Large intestine (tissue), 3 donors: Measurements from ENCODE around the gene IL25. TPM values are rescaled to one million over a fixed set of nuclear protein-coding genes. Genes with fewer than 3 reads are reported as not detected.

Experiments
- DNase-seq, 2 donors: peaks; one replicate each; pipeline versions ENCODE4 v3.0.0 to v3.0.0-alpha.2; 2013
- H3K27ac ChIP-seq: one replicate; pipeline ENCODE4 v1.5.1; 2013; ENCODE audit warnings: low read length
- H3K27me3 ChIP-seq: 2 replicates; pipeline ENCODE4 v1.6.1; 2013; ENCODE audit warnings: low read length; ENCODE audit not compliant: control insufficient read depth, insufficient read depth
- H3K36me3 ChIP-seq: 2 replicates; pipeline ENCODE4 v1.6.1; 2013; ENCODE audit warnings: low read length; ENCODE audit not compliant: control insufficient read depth, insufficient read depth
- H3K4me1 ChIP-seq: one replicate; pipeline ENCODE4 v1.6.1; 2013; ENCODE audit warnings: low read length; ENCODE audit not compliant: control insufficient read depth, insufficient read depth
- H3K4me3 ChIP-seq: one replicate; pipeline ENCODE4 v1.5.1; 2013; ENCODE audit warnings: low read length
- H3K9me3 ChIP-seq: one replicate; pipeline ENCODE4 v1.6.1; 2013; ENCODE audit warnings: mild to moderate bottlenecking, low read depth, low read length, moderate library complexity; ENCODE audit not compliant: control insufficient read depth
- WGBS: methylation state at CpG from one replicate; pipeline ENCODE4 v1.1.5; 2013; ENCODE audit warnings: low lambda C conversion rate; ENCODE audit not compliant: insufficient coverage; 5-methylcytosine and 5-hydroxymethylcytosine counted together
- polyA plus RNA-seq: library from polyadenylated mRNA; unstranded; fragments of 120-200 nt; gene quantifications from one replicate; pipeline ENCODE4 v1.2.1, GENCODE V29; 2013

IL25 gene
- polyA plus RNA-seq, 1 donor: not detected

GRCh38 chr14:23361763-23362162 lies 10.8 kb upstream of the IL25 start:
- Histone ChIP-seq H3K4me1 (peaks cover 9% of the 10 kb centered on the region), H3K9me3 (no peaks in the 10 kb centered on the region), H3K36me3 (peaks cover 16% of the 10 kb centered on the region), H3K4me3 (no peak overlapping the region), H3K27me3 (peaks cover 11% of the 10 kb centered on the region), H3K27ac (no peak overlapping the region)
- no peak for DNase-seq
- no CpG with 5 or more reads among the region's 6 CpGs for WGBS

GRCh38 chr14:23362200-23362599 lies 10.4 kb upstream of the IL25 start:
- Histone ChIP-seq H3K9me3 (no peaks in the 10 kb centered on the region), H3K36me3 (peaks cover 15% of the 10 kb centered on the region), H3K27me3 (peaks cover 11% of the 10 kb centered on the region), H3K4me1 (peaks cover 10% of the 10 kb centered on the region), H3K27ac (no peak overlapping the region), H3K4me3 (no peak overlapping the region)
- WGBS: no CpG with 5 or more reads among the region's 3 CpGs
- DNase-seq: no peak

GRCh38 chr14:23364164-23365035 lies 8.2 kb upstream of the IL25 start:
- Histone ChIP-seq H3K9me3 (no peaks in the 10 kb centered on the region), H3K4me3 (peak overlapping the region; percentile 51), H3K27ac (peak overlapping the region; percentile 51), H3K27me3 (peaks cover 11% of the 10 kb centered on the region), H3K4me1 (peaks cover 10% of the 10 kb centered on the region), H3K36me3 (peaks cover 8% of the 10 kb centered on the region)
- peak in 1 of 2 donors; percentile 27 for DNase-seq
- 42% methylated on average over 6 of the region's 21 CpGs for WGBS

GRCh38 chr14:23365036-23365731 lies 7.4 kb upstream of the IL25 start, which contains the start of gene EFS:
Gene EFS, minus strand, starts transcription at chr14:23365172. Its CDS starts 147 bp downstream, at chr14:23365025.
- Histone ChIP-seq H3K4me1 (peaks cover 10% of the 10 kb centered on the region), H3K36me3 (peaks cover 3% of the 10 kb centered on the region), H3K27me3 (peaks cover 11% of the 10 kb centered on the region), H3K9me3 (no peaks in the 10 kb centered on the region), H3K4me3 (peak within 1 kb of the TSS; percentile 56), H3K27ac (peak within 1 kb of the TSS; percentile 87)
- no CpG with 5 or more reads among the region's 74 CpGs for WGBS
- DNase-seq: peak in 1 of 2 donors; percentile 69

- no CpG with 5 or more reads among the region's 51 CpGs for WGBS
- peaks cover 11% of the 10 kb centered on the region for H3K27me3 ChIP-seq
- peak overlapping the region; percentile 56 for H3K4me3 ChIP-seq
- peak overlapping the region; percentile 87 for H3K27ac ChIP-seq
- no peaks in the 10 kb centered on the region for H3K9me3 ChIP-seq
- H3K36me3 ChIP-seq: peaks cover 2% of the 10 kb centered on the region
- DNase-seq: peak; percentile 51 to 83
- peaks cover 10% of the 10 kb centered on the region for H3K4me1 ChIP-seq
These were observed 6.7 kb upstream of the IL25 start for GRCh38 chr14:23365732-23366425.

GRCh38 chr14:23366426-23366921 lies 6.1 kb upstream of the IL25 start:
- H3K27ac ChIP-seq: peak overlapping the region; percentile 82
- no CpG with 5 or more reads among the region's 34 CpGs for WGBS
- peaks cover 2% of the 10 kb centered on the region for H3K36me3 ChIP-seq
- H3K4me1 ChIP-seq: peaks cover 10% of the 10 kb centered on the region
- H3K27me3 ChIP-seq: peaks cover 11% of the 10 kb centered on the region
- DNase-seq: peak; percentile 54 to 78
- no peaks in the 10 kb centered on the region for H3K9me3 ChIP-seq
- H3K4me3 ChIP-seq: peak overlapping the region; percentile 2

GRCh38 chr14:23370221-23370620 lies 2.4 kb upstream of the IL25 start:
- Histone ChIP-seq H3K9me3 (no peaks in the 10 kb centered on the region), H3K27me3 (no peaks in the 10 kb centered on the region), H3K36me3 (no peaks in the 10 kb centered on the region), H3K4me3 (no peak overlapping the region), H3K27ac (no peak overlapping the region), H3K4me1 (peaks cover 3% of the 10 kb centered on the region)
- no CpG with 5 or more reads among the region's 1 CpG for WGBS
- no peak for DNase-seq

GRCh38 chr14:23371865-23372264 lies 744 bp upstream of the IL25 start:
- Histone ChIP-seq H3K27ac (no peak overlapping the region), H3K4me3 (no peak overlapping the region), H3K36me3 (no peaks in the 10 kb centered on the region), H3K27me3 (peaks cover 2% of the 10 kb centered on the region), H3K9me3 (no peaks in the 10 kb centered on the region), H3K4me1 (peaks cover under 1% of the 10 kb centered on the region)
- no peak for DNase-seq
- no CpG with 5 or more reads among the region's 1 CpG for WGBS

- peaks cover 3% of the 10 kb centered on the region for H3K27me3 ChIP-seq
- H3K27ac ChIP-seq: no peak overlapping the region
- H3K4me3 ChIP-seq: no peak overlapping the region
- no peaks in the 10 kb centered on the region for H3K36me3 ChIP-seq
- DNase-seq: no peak
- no CpG with 5 or more reads among the region's 3 CpGs for WGBS
- H3K4me1 ChIP-seq: no peaks in the 10 kb centered on the region
- H3K9me3 ChIP-seq: no peaks in the 10 kb centered on the region
These were observed 432 bp downstream of the IL25 start for GRCh38 chr14:23373041-23373440.
